ENCODE results near the gene PIGX.

Gene PIGX

GRCh38 chr3:196763179-196763578, 51.0 kb downstream of the PIGX start:
- DNase-seq: no peak

GRCh38 chr3:196765454-196765853, 53.3 kb downstream of the PIGX start:
- no peak for DNase-seq

- no peak for DNase-seq
Observed at GRCh38 chr3:196771067-196771466, 58.9 kb downstream of the PIGX start.

GRCh38 chr3:196772102-196772501, 59.9 kb downstream of the PIGX start:
- no peak for DNase-seq

- no peak for DNase-seq
Observed at GRCh38 chr3:196772897-196773296, 60.7 kb downstream of the PIGX start.

GRCh38 chr3:196774191-196774820, 62.1 kb downstream of the PIGX start:
- no peak for DNase-seq

GRCh38 chr3:196774848-196775422, 62.8 kb downstream of the PIGX start:
- no peak for DNase-seq

- no peak for DNase-seq
Observed at GRCh38 chr3:196775938-196776337, 63.8 kb downstream of the PIGX start.

- DNase-seq: no peak
Observed at GRCh38 chr3:196777836-196778235, 65.7 kb downstream of the PIGX start.

GRCh38 chr3:196778755-196779154, 66.6 kb downstream of the PIGX start:
- no peak for DNase-seq

GRCh38 chr3:196782511-196782910, 70.3 kb downstream of the PIGX start:
- DNase-seq: no peak
